GM21786 (cell line): ENCODE data around the gene SMIM38.

Source experiments
- ATAC-seq: cut with Tn5 transposase; IDR thresholded peaks from one replicate; pipeline ENCODE4 v1.9.1; 2021; ENCODE audit not compliant: unreplicated experiment

The SMIM38 gene

DNA sequence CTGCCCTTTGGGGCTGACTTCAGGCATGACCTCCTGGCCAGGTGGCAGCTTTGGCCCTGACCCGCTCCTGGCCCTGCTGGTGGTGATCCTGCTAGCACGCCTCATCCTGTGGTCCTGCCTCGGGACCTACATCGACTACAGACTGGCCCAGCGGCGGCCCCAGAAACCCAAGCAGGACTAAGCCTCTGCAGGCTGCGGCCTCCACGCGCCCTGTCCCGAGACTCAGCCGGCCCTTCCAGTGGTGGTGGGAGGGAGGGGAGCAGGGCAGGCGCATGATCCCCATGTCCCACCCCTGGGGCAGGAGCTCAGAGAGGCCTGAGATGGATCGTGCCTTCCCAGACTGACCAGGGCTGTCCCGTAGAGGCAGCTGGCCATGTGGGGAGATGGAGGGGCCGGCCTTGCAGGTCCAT lies 2.1 kb downstream of the SMIM38 start:
- ATAC-seq, result no peak

DNA sequence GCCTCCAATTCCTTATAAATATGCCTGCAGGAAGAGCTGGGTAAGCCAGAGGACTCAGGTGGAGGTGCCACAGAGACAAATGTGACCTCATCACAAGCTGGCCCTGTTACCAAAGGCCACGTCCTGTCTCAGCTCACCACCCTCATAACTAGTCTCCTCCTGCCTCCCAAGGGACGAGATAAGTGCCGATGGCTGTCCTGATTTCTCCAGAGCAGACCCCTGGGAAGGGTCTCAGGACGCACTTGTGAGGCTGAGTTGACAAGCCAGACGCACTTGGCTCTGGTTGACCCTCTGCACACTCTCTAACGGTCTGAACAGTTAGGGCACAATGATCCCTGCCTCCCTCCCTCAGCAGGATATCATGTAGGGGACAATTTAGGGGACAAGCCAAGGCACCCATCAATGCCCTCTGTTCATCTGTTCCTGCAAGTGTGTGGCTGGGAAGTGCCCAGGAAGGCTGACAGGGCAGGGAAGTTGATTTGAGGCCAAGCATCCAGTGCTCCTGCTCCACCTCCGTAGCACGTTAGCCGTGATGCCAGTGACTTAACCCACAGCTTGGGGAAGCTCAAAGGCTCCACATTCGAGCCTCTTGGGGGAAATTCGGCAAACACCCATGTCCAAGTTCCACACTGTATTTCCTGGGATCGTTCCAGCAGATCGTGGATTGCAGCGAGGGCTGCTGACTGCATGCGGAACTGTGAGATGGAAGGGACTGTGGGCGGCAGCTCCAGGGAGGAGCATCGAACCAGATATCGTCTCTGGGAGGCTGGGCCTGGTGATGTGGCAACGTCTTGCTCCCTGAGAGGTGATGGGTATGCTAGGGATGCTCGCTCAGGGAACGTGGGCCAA lies 2.8 kb downstream of the SMIM38 start:
- ATAC-seq, result no peak

- ATAC-seq, result no peak
Observed at GRCh38 chr11:69159150-69159852, 3.6 kb downstream of the SMIM38 start.

DNA sequence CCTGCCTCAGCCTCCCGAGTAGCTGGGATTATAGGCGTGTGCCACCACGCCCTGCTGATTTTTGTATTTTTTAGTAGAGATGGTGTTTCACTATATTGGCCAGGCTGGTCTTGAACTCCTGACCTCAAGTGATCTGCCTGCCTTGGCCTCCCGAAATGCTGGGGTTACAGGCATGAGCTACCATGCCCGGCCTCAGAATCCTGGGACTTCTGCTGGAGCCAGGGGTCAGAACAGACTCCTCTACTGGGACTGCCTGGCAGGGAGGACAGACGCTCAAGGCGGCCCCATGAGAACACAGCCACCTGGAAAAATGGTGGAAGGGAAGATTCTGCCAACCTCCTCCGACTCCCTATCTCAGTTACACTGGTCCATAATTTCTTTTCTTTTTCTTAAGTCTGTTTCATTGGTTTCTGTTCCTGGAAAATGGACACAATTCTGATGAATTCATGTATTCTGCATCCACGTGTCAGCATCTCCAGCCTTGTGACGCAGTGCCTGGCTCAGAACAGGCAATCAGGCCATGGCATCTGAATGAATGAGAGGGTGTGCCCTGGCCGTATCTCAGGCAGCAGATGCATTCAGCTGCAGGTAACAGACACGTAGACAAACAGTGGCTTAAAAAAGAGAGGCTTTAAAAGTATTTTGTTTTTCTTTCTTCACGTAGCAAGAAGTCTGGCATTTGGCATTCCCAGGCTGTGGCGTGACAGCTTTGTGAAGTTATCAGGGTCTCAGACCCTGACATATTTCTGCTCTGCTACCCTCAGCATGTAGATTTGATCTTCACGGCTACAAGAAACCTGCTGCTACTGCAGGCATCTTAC lies 4.8 kb downstream of the SMIM38 start:
- ATAC-seq, result no peak

- ATAC-seq, result no peak
Observed at GRCh38 chr11:69161117-69161407, 5.3 kb downstream of the SMIM38 start.

GRCh38 chr11:69162505-69162904 lies 6.8 kb downstream of the SMIM38 start:
- ATAC-seq, result no peak

GRCh38 chr11:69163842-69164241 lies 8.1 kb downstream of the SMIM38 start:
- ATAC-seq, result no peak

DNA sequence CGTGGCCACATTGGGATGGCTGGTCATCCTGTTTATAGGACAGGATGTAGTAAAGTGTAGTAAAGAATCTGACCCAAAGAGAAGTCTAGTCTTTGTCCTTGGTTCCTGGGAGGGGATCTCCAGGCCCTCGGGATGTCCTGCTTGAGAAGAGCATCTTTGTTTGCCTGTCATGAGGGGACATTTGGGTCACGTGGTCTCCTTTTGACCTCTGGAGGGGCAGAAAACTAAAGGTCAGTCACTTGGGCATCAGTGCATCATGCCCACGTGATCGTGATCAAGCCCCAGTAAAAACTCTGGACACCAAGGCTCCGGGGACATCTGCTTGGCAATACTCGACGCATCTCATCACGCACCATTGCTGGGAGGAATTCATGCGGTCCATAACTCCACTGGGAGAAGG lies 9.1 kb downstream of the SMIM38 start:
- no peak for ATAC-seq

- ATAC-seq, result no peak
Observed at GRCh38 chr11:69165775-69166174, 10.0 kb downstream of the SMIM38 start.

DNA sequence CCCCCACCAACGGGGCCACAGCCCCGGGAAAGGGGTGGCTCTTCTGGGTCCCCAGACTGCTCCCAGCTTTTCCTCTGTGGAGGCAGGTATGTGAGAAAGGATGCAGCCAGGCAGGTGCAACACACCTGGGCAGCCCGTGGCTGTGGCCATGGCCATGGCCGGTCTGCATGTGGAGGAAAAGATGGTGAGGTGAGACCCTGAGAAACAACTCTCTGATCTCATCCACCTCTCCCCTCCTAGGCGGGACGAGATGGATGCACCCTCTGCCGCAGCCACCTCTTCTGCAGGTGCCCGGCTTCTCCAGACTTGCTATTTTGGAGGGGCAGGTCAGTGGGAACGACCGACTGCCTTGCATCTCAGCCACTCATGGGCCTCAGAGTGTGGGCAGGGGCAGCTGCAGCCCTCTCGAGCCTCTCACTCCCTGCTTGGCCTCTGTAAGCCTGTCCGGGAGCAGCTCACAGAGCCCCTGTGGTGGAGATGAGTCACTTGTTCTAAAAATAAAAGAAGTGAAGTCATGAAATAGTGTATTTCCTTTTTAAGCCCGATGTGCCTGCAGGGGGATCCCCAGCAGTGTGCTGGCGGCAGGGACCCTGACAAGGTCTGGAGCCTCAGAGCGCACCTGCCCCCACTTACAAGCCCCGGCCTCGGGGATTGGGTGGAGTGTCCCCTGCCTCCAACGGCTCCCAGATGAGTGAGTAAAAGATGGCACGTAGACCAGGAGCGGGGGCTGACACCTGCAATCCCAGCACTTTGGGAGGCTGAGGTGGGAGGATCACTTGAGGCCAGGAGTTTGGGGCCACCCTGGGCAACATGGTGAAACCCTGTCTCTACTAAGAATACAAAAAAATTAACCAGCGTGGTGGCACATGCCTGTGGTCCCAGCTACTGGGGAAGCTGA lies 10.7 kb downstream of the SMIM38 start:
- peak; percentile 93 for ATAC-seq

GRCh38 chr11:69167130-69167915 lies 11.6 kb downstream of the SMIM38 start:
- ATAC-seq, result peak; percentile 7

DNA sequence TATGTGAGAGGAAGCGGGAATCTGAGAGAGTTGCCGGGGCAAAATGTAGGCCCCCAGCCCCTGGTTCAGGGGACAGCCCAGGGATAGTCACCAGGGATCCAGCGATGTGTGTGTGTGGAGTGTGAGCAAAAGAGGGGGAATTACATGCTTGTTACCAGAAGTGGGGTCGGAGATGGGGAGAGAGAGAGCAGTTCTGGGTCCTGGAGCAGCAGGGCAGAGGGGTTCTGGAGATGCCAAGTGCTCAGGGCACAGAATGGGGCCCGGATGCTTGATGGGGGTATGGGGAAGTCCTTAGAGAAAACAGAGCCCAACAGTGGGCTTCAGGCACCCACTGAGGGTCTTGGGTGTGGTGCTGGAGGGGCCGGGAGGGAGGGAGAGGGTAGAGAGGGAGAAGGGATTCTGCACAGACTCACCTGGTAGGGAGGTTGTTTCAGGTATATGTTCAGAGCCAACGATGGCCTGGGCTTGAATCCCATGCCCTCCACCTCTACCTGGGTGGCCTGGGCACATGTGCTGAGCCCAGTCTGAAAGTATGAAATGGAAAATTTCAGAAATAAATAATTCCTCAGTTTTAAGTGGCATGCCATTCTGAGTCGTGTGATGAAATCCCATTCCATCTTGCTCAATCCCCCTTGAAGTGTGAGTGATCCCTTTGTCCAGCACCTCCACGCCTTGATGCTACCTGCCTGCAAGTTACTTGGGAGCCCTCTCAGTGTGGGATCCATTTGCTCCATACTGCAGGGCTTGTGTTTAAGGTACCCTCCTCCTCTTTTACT lies 12.4 kb downstream of the SMIM38 start:
- no peak for ATAC-seq

GRCh38 chr11:69169479-69169878 lies 13.7 kb downstream of the SMIM38 start:
- ATAC-seq, result no peak

DNA sequence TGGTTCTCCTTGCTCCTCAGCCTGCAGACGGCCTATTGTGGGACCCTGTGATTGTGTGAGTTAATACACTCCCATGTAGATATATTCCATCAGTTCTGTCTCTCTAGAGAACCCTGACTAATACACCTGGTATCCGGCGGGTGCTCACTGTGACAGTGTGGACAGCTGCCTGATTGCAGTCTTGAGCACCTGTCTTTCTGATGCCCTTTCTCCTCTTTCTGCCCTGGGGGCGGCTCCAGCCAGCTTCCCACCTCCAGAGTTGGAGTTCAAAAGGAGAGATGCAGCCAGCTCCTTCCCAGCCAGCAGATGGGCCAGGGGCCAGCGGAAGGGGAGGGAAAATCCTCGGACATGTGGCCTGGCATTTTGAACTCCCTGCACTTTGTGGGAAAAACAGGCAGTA lies 15.0 kb downstream of the SMIM38 start:
- no peak for ATAC-seq

- ATAC-seq, result no peak
Observed at GRCh38 chr11:69171476-69172240, 15.9 kb downstream of the SMIM38 start.

GRCh38 chr11:69172674-69173073 lies 16.9 kb downstream of the SMIM38 start:
- ATAC-seq, result no peak

GRCh38 chr11:69173331-69173730 lies 17.6 kb downstream of the SMIM38 start:
- no peak for ATAC-seq

- ATAC-seq, result no peak
Observed at GRCh38 chr11:69173925-69174581, 18.3 kb downstream of the SMIM38 start.
